HepG2 (cell line): ENCODE results near the gene SNUPN. TPM values are rescaled to one million over a fixed set of nuclear protein-coding genes. Genes with fewer than 3 reads are reported as not detected.

Experiments
- ELF1 ChIP-seq: sonication (generic); formaldehyde crosslinking; IDR thresholded peaks from 2 replicates; pipeline ENCODE4 v1.4.0; 2020; ENCODE audit warnings: missing genetic modification reagents
- KDM6A ChIP-seq: IDR thresholded peaks from 2 replicates; pipeline ENCODE4 v1.6.1; 2016; ENCODE audit warnings: low read depth
- KLF9 ChIP-seq: IDR thresholded peaks from 2 replicates; pipeline ENCODE4 v1.6.1; 2016; ENCODE audit warnings: low read depth
- MLLT10 ChIP-seq: sonication (generic); formaldehyde crosslinking; IDR thresholded peaks from 2 replicates; pipeline ENCODE4 v1.4.0; 2020; ENCODE audit warnings: missing genetic modification reagents
- NAIF1 ChIP-seq: sonication (generic); formaldehyde crosslinking; IDR thresholded peaks from 2 replicates; pipeline ENCODE4 v1.5.0; 2020; ENCODE audit warnings: mild to moderate bottlenecking, missing genetic modification reagents, borderline replicate concordance
- NCOR1 ChIP-seq: fragments of 200-600 bp; sonication (generic); IDR thresholded peaks from 2 replicates; pipeline ENCODE4 v1.7.0; 2017; ENCODE audit warnings: antibody characterized with exemption, low read length, borderline replicate concordance
- NFE2 ChIP-seq: sonication (generic); formaldehyde crosslinking; IDR thresholded peaks from 2 replicates; pipeline ENCODE4 v1.4.0; 2020; ENCODE audit warnings: missing genetic modification reagents
- NONO ChIP-seq, 2 experiments: fragments of 450-650 bp in 1 of 2; sonication (generic) in 1 of 2; formaldehyde crosslinking in 1 of 2; IDR thresholded peaks in 1 of 2; conservative IDR thresholded peaks in 1 of 2; 2 replicates each; pipeline versions ENCODE4 v1.6.1 to v1.8.0; 2017 to 2022; ENCODE audit warnings: mild to moderate bottlenecking in 1 of 2, missing genetic modification reagents in 1 of 2, moderate library complexity in 1 of 2
- NR1H2 ChIP-seq: sonication (generic); formaldehyde crosslinking; IDR thresholded peaks from 2 replicates; pipeline ENCODE4 v1.8.1; 2022; ENCODE audit warnings: low read depth, missing genetic modification reagents, borderline replicate concordance
- PRMT3 ChIP-seq: sonication (generic); formaldehyde crosslinking; IDR thresholded peaks from 2 replicates; pipeline ENCODE4 v1.8.1; 2022; ENCODE audit warnings: low read depth, mild to moderate bottlenecking, moderate library complexity, missing genetic modification reagents, borderline replicate concordance
- RFX5 ChIP-seq: IDR thresholded peaks from 2 replicates; pipeline ENCODE4 v1.6.1; 2011; ENCODE audit warnings: low read depth, low read length, improper control_type of control experiment
- SMARCE1 ChIP-seq: fragments of 450-650 bp; IDR thresholded peaks from 2 replicates; pipeline ENCODE4 v1.6.1; 2017; ENCODE audit warnings: borderline replicate concordance
- TCF12 ChIP-seq, 2 experiments: fragments of 450-650 bp in 1 of 2; sonication (generic) in 1 of 2; formaldehyde crosslinking in 1 of 2; IDR thresholded peaks; 2 replicates each; pipeline versions ENCODE4 v1.6.1 to v1.8.0; 2017 to 2022; ENCODE audit warnings: antibody characterized with exemption in 1 of 2, mild to moderate bottlenecking in 1 of 2, missing genetic modification reagents in 1 of 2, moderate library complexity in 1 of 2
- ZNF562 ChIP-seq: sonication (generic); formaldehyde crosslinking; IDR thresholded peaks from 2 replicates; pipeline ENCODE4 v1.8.0; 2022; ENCODE audit warnings: missing genetic modification reagents, borderline replicate concordance
- ZNF776 ChIP-seq: sonication (generic); formaldehyde crosslinking; IDR thresholded peaks from 2 replicates; pipeline ENCODE4 v1.4.0; 2020; ENCODE audit warnings: mild to moderate bottlenecking, missing genetic modification reagents
- polyA plus RNA-seq, 8 experiments: library from polyadenylated mRNA; depleted of rRNA in 3 of 8; stranded (reverse) in 7 of 8; unstranded in 1 of 8; fragments of >200 nt; fragmentation: Illumina TruSeq in 4 of 8; extraction: Trizol in 4 of 8; gene quantifications; 2 replicates each; pipeline versions ENCODE4 v1.2.1 to v1.2.3, GENCODE V29; 2011 to 2016; ENCODE audit warnings: low read depth in 4 of 8, missing spikeins in 1 of 8, mixed read lengths in 1 of 8; ENCODE audit not compliant: insufficient read depth in 1 of 8
- total RNA-seq, 5 experiments: library from RNA; depleted of rRNA; stranded (reverse); fragments of >200 nt; fragmentation: Illumina TruSeq; extraction: Trizol; gene quantifications; 2 replicates each; pipeline ENCODE4 v1.2.3, GENCODE V29; 2016; ENCODE audit warnings: low read depth in 1 of 5
- TF ChIP-seq, protein P1 (sequence below): sonication (generic); formaldehyde crosslinking; IDR thresholded peaks from 2 replicates; pipeline ENCODE4 v1.4.0; 2020; ENCODE audit warnings: missing genetic modification reagents
- TF ChIP-seq, protein P2 (sequence below): sonication (generic); formaldehyde crosslinking; IDR thresholded peaks from 2 replicates; pipeline ENCODE4 v1.8.1; 2022; ENCODE audit warnings: mild to moderate bottlenecking, missing genetic modification reagents
- TF ChIP-seq, protein P3 (sequence below): sonication (generic); formaldehyde crosslinking; IDR thresholded peaks from 2 replicates; pipeline ENCODE4 v1.5.1; 2020; ENCODE audit warnings: mild to moderate bottlenecking, missing genetic modification reagents, moderate library complexity
- TF ChIP-seq, protein P4 (sequence below): sonication (generic); formaldehyde crosslinking; conservative IDR thresholded peaks from 2 replicates; pipeline ENCODE4 v1.8.0; 2022; ENCODE audit warnings: low read depth, missing genetic modification reagents
- TF ChIP-seq, protein P5 (sequence below): sonication (generic); formaldehyde crosslinking; conservative IDR thresholded peaks from 2 replicates; pipeline ENCODE4 v1.4.0; 2020; ENCODE audit warnings: missing genetic modification reagents

SNUPN gene
- total and polyA plus RNA-seq, 2 of the 13 experiments (the other 11 are each of a cell fraction or from before 2014, with no cell fraction given) = 9.0 to 16.4 TPM

DNA sequence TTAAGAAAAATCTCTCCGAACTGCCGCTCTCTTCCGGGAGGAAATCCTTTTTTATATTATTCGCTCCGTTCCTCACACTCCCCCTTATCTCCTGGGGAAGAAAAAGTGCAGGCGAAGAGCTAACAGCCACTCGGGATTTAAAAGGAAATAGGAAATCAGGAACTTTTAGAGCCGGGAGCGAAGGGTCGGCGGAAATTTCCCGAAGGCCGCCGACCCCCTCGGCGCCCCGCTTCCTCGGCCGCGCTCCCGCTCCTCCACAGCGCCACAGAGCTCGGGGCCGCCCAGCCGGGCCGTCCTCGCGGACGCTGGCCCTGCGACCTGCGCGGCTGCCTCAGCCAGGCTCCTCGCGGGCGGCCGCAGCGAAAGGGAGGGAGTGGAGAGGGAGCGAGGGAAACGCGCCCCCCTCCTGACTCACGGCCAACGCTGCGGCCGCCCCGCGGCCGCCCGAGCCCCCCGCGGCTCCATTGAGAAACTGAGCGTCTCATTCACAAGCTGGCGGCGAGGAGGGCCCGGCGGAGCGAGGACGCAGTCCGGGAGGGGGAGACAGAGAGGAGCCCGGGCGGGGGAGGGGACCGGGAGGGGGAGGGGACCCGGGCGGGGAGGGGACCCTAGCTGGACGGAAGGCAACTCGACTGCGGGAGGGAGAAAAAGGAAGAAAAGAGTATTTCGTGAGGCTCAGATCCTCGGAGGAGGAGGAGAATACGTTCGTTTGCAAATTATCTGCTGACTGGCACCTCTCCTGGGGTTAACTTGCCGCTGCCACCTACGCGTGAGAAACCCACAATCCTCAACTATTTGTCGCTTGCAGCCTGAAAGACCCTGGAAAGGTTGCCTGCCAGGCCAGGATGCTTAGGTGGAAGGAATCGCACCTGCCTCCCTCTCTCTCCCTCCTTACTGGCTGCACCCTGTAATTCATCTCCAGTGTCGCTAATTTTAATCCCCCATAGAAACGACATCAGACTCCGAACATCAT lies 46.3 kb downstream of the SNUPN start, which contains the start of gene PTPN9 (continued):
- no peak for TF ChIP-seq NAIF1 (CRISPR knock-in tag)
- no peak for TF ChIP-seq NCOR1
- TF ChIP-seq MLLT10 (CRISPR knock-in tag) = no peak
- TF ChIP-seq NFE2 (CRISPR knock-in tag) = no peak
- TF ChIP-seq, protein P1, sequence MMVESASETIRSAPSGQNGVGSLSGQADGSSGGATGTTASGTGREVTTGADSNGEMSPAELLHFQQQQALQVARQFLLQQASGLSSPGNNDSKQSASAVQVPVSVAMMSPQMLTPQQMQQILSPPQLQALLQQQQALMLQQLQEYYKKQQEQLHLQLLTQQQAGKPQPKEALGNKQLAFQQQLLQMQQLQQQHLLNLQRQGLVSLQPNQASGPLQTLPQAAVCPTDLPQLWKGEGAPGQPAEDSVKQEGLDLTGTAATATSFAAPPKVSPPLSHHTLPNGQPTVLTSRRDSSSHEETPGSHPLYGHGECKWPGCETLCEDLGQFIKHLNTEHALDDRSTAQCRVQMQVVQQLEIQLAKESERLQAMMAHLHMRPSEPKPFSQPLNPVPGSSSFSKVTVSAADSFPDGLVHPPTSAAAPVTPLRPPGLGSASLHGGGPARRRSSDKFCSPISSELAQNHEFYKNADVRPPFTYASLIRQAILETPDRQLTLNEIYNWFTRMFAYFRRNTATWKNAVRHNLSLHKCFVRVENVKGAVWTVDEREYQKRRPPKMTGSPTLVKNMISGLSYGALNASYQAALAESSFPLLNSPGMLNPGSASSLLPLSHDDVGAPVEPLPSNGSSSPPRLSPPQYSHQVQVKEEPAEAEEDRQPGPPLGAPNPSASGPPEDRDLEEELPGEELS (CRISPR knock-in tag) = no peak
- TF ChIP-seq TCF12 (IDR thresholded peaks at IDR 0.05) = no peak
- 0 out of 2 replicates have a peak, but pooled peaks have one; percentile 31 for TF ChIP-seq TCF12 (CRISPR knock-in tag; IDR thresholded peaks at IDR 0.05)
- TF ChIP-seq ZNF562 (CRISPR knock-in tag) = no peak
- TF ChIP-seq, protein P2, sequence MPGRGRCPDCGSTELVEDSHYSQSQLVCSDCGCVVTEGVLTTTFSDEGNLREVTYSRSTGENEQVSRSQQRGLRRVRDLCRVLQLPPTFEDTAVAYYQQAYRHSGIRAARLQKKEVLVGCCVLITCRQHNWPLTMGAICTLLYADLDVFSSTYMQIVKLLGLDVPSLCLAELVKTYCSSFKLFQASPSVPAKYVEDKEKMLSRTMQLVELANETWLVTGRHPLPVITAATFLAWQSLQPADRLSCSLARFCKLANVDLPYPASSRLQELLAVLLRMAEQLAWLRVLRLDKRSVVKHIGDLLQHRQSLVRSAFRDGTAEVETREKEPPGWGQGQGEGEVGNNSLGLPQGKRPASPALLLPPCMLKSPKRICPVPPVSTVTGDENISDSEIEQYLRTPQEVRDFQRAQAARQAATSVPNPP (CRISPR knock-in tag) = no peak
- no peak for TF ChIP-seq SMARCE1
- TF ChIP-seq, protein P3, sequence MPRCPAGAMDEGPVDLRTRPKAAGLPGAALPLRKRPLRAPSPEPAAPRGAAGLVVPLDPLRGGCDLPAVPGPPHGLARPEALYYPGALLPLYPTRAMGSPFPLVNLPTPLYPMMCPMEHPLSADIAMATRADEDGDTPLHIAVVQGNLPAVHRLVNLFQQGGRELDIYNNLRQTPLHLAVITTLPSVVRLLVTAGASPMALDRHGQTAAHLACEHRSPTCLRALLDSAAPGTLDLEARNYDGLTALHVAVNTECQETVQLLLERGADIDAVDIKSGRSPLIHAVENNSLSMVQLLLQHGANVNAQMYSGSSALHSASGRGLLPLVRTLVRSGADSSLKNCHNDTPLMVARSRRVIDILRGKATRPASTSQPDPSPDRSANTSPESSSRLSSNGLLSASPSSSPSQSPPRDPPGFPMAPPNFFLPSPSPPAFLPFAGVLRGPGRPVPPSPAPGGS (CRISPR knock-in tag) = no peak
- TF ChIP-seq, protein P4, sequence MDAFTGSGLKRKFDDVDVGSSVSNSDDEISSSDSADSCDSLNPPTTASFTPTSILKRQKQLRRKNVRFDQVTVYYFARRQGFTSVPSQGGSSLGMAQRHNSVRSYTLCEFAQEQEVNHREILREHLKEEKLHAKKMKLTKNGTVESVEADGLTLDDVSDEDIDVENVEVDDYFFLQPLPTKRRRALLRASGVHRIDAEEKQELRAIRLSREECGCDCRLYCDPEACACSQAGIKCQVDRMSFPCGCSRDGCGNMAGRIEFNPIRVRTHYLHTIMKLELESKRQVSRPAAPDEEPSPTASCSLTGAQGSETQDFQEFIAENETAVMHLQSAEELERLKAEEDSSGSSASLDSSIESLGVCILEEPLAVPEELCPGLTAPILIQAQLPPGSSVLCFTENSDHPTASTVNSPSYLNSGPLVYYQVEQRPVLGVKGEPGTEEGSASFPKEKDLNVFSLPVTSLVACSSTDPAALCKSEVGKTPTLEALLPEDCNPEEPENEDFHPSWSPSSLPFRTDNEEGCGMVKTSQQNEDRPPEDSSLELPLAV = no peak
- no peak for TF ChIP-seq ELF1 (CRISPR knock-in tag)
- no peak for TF ChIP-seq NONO (IDR thresholded peaks at IDR 0.05)
- TF ChIP-seq NONO (CRISPR knock-in tag; conservative IDR thresholded peaks at IDR 0.05) = no peak
- TF ChIP-seq ZNF776 = no peak
- no peak for TF ChIP-seq NR1H2 (CRISPR knock-in tag)
- TF ChIP-seq KDM6A (CRISPR knock-in tag) = no peak
- no peak for TF ChIP-seq PRMT3 (CRISPR knock-in tag)
- no peak for TF ChIP-seq RFX5
- TF ChIP-seq, protein P5, sequence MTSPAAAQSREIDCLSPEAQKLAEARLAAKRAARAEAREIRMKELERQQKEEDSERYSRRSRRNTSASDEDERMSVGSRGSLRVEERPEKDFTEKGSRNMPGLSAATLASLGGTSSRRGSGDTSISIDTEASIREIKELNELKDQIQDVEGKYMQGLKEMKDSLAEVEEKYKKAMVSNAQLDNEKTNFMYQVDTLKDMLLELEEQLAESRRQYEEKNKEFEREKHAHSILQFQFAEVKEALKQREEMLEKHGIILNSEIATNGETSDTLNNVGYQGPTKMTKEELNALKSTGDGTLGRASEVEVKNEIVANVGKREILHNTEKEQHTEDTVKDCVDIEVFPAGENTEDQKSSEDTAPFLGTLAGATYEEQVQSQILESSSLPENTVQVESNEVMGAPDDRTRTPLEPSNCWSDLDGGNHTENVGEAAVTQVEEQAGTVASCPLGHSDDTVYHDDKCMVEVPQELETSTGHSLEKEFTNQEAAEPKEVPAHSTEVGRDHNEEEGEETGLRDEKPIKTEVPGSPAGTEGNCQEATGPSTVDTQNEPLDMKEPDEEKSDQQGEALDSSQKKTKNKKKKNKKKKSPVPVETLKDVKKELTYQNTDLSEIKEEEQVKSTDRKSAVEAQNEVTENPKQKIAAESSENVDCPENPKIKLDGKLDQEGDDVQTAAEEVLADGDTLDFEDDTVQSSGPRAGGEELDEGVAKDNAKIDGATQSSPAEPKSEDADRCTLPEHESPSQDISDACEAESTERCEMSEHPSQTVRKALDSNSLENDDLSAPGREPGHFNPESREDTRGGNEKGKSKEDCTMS (CRISPR knock-in tag) = no peak
- no peak for TF ChIP-seq KLF9 (CRISPR knock-in tag)
